ENCODE data around the gene PPP1R3E.

PPP1R3E gene

DNA sequence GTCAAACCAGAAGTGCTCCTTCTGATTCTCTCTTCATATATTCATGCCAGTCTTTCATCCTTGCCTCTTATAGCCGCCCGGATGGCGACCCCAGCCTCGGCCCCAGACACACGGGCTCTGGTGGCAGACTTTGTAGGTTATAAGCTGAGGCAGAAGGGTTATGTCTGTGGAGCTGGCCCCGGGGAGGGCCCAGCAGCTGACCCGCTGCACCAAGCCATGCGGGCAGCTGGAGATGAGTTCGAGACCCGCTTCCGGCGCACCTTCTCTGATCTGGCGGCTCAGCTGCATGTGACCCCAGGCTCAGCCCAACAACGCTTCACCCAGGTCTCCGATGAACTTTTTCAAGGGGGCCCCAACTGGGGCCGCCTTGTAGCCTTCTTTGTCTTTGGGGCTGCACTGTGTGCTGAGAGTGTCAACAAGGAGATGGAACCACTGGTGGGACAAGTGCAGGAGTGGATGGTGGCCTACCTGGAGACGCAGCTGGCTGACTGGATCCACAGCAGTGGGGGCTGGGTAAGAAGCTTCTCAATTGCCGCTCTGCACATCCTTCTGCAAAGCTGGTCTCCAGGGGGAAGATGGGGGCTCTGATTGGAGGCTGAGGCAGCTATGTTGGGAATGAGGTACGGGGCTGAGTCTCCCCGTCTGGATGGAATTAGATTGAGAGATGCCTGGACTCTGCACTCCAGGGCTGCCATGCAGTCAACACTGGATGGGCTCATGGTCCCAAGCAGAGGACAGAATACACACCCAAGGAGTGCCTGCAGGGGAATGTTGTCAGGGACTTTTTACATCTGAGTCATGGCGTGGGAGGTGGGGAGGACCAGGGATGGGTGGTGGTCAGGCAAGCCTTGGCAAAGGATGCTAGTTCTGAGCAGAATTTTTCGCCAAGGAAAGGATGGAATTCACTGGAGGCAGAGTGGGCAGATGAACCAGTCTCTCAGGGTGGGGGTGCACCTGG lies 5.3 kb upstream of the PPP1R3E start:
- TF ChIP-seq, protein P1, sequence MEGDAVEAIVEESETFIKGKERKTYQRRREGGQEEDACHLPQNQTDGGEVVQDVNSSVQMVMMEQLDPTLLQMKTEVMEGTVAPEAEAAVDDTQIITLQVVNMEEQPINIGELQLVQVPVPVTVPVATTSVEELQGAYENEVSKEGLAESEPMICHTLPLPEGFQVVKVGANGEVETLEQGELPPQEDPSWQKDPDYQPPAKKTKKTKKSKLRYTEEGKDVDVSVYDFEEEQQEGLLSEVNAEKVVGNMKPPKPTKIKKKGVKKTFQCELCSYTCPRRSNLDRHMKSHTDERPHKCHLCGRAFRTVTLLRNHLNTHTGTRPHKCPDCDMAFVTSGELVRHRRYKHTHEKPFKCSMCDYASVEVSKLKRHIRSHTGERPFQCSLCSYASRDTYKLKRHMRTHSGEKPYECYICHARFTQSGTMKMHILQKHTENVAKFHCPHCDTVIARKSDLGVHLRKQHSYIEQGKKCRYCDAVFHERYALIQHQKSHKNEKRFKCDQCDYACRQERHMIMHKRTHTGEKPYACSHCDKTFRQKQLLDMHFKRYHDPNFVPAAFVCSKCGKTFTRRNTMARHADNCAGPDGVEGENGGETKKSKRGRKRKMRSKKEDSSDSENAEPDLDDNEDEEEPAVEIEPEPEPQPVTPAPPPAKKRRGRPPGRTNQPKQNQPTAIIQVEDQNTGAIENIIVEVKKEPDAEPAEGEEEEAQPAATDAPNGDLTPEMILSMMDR (IDR thresholded peaks at IDR 0.05; ENCODE audit: low read depth, low read length) = no peak
- H3K4me3 ChIP-seq (ENCODE audit: low read depth, low read length) = peak overlapping the region; percentile 97

DNA sequence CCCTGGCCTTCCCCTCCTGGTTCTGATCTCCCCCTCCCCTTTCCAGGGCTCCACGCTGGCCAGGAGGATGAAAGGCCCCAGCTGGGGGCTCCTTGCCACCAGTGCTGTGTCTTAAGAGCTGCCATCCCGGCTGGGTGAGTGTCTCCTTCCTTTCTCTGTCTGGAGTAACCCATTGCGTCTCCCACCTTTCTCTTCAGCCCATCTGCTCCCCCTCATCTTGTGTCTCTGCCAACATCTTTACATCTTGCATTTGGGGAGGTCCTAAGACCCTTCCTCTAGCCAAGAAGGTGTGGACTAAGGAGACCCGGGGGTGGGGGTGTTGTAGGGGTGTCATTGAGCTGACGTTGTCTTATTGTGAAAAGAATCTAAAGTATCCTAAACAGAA lies 4.5 kb upstream of the PPP1R3E start:
- H3K4me3 ChIP-seq (ENCODE audit: low read depth, low read length) = peak overlapping the region; percentile 97
- TF ChIP-seq, protein P1 (IDR thresholded peaks at IDR 0.05; ENCODE audit: low read depth, low read length) = no peak

DNA sequence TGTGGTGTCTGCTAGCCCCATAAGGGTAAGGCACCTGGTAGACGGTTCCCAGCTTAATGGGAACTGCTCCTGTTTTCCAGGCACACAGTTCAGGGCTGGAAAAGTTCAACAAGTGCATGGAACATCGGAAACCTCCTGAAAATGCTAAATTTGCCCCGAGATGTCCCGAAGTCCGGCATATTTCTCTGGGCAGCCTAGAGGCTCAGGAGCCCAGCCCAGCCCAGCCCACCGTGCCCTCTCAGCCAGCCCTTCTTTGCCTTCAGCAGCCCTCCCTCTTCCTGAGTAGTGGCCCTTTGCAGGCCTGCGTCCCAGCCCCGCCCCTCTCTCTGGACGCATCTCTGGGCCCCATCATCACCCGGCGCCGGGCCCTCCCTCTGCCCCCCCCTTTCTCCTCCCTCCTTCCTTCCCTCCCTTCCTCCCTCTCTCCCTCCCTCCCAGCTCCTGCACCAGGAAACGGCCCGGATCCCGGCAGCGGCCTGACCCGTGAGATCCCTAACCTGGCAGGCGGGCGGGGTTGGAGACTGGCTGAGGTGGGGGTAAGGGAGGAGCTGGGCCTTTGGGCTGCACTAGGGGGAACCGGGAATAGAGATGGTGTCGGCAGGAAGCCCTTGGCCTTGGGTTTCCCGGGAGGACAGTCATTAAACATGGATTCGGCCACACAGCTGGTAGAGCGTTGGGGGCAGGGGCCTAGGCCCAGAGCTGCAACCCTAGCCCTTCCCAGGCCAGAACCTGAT lies 3.9 kb upstream of the PPP1R3E start, which contains the start of gene BCL2L2:
Gene BCL2L2, plus strand, starts transcription at position 422 of the 734 bp plus-strand sequence. CDS start 935 bp downstream, outside the sequence.
- H3K4me3 ChIP-seq (ENCODE audit: low read depth, low read length) = peak within 1 kb of the TSS; percentile 97
- TF ChIP-seq, protein P1 (IDR thresholded peaks at IDR 0.05; ENCODE audit: low read depth, low read length) = no peak

DNA sequence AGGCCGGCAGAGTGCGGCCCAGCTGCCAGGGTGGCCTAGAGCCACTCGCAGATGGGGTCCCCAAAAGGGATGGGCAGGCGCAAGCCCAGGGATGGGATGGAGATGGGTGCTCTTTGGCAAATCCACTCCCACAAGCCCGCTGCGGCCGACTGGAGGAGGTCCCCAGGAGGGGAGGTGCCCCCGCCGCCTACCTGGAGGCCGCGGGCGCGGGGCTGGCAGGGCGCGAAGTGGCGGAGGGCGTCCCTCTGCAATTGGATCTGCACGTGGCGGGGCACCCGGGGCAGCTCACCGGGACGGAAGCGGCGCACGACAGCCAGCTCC lies 730 bp downstream of the PPP1R3E start:
- TF ChIP-seq, protein P1 (IDR thresholded peaks at IDR 0.05; ENCODE audit: low read depth, low read length) = no peak
- peak overlapping the region; percentile 68 for H3K4me3 ChIP-seq (ENCODE audit: low read depth, low read length)

DNA sequence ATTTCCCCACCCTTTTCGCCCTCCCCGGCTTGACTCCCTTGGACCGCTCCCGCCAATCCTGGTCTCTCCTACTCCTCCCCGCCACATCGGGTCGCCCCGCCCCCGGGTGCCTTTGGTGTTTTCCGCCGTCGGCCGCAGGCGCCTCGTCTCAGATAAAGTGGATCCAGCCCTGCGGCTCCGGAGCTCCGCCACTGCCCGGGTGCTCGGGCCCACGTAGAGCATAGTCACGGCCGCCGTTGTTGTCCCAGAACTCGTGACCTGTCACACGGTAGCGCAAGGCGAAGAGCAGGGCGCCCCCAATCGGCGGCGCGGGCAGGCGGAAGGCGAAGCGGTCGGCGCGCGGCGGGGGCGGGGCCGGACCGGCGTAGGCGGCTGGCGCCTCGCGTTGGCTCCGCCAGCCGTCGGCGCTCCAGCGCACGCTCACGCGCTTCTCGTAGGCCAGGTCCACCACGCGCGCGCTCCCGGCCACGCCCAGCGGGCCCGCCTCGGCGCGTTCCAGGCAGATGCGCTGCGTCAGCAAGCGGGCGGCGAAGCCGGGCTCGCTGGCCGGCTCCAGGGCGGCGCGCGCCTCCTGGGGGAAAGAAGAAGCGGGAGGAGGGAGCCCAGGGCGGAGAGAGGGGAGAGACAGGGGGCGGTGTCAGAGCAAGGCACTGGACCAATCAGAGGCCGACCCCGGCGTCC lies 1.2 kb downstream of the PPP1R3E start:
- peak overlapping the region; percentile 68 for H3K4me3 ChIP-seq (ENCODE audit: low read depth, low read length)
- TF ChIP-seq, protein P1 (IDR thresholded peaks at IDR 0.05; ENCODE audit: low read depth, low read length) = peak; percentile 47

DNA sequence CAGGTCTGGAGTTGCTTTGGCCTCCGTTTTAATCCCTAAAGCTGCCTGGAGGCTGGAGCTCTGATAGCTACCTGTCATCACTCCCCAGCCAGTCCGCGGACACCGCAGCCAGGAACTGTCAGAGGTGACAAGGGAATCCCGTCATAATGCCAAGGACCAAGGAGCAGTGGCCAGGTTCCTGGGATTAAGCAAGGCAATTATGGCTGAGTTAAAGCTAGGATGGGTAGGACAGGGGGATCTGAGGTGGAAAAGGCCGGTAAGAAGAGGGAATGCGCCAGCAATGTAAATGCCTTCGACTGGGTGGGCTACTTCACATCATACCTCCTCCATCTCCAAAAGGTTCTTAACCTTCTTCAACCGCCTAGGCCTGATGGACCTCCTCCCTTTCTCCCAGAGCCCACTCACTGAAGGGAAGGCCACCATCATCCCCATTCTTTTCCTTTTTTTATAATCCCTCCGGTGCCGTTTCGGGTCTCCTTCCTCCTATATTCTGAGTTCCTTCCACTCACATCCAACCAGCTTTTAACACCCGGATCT lies 1.9 kb downstream of the PPP1R3E start:
- TF ChIP-seq, protein P1 (IDR thresholded peaks at IDR 0.05; ENCODE audit: low read depth, low read length) = no peak

More for the DNA sequence above, 1.9 kb downstream of the PPP1R3E start:
- peak overlapping the region; percentile 64 for H3K4me3 ChIP-seq (ENCODE audit: low read depth, low read length)

All from WI38 (cell line).